ENCODE results near the gene ZFAND6.

ZFAND6 gene

DNA sequence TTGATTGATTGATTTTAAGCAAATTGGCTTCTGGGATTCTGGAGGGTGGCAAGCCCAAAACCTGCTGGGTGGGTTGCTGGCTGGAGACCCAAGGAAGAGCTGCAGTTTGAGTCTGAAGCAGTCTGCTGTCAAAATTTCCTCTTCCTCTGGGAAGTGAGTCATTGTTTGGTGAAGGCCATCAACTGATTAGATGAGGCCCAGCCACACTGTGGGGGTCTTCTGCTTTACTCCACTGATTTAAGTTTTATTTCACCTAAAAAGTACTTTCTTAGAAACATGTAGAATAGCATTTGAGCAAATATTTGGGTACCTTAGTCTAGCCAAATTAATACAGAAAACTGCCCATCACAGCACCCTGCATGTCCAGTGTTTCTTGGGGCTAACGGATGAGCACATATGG, 127.1 kb downstream of the ZFAND6 start:
- FAIRE-seq (no peak), DNase-seq (ENCODE audit: low spot score) (no peak)

Data from urothelium cell line (cell line).